WTC11 (cell line): ENCODE results near the gene RNF31.

ENCODE experiments used
- ARID4B ChIP-seq: sonication (generic); formaldehyde crosslinking; IDR thresholded peaks from 2 replicates; pipeline ENCODE4 v1.8.0; 2023; ENCODE audit warnings: missing genetic modification reagents, mild to moderate bottlenecking, borderline replicate concordance
- CTCF ChIP-seq: fragments of 200-600 bp; IDR thresholded peaks from 2 replicates; pipeline ENCODE4 v1.8.0; 2022; ENCODE audit warnings: antibody characterized with exemption
- ESRRA ChIP-seq: sonication (generic); formaldehyde crosslinking; IDR thresholded peaks from 2 replicates; pipeline ENCODE4 v1.8.1; 2022; ENCODE audit warnings: mild to moderate bottlenecking, missing genetic modification reagents, borderline replicate concordance
- GABPB1 ChIP-seq: sonication (generic); formaldehyde crosslinking; IDR thresholded peaks from 2 replicates; pipeline ENCODE4 v1.8.1; 2023; ENCODE audit warnings: mild to moderate bottlenecking, missing genetic modification reagents
- STAT6 ChIP-seq: sonication (generic); formaldehyde crosslinking; conservative IDR thresholded peaks from 2 replicates; pipeline ENCODE4 v1.8.1; 2023; ENCODE audit warnings: mild to moderate bottlenecking, low read depth, missing genetic modification reagents, moderate library complexity
- USF2 ChIP-seq: sonication (generic); formaldehyde crosslinking; IDR thresholded peaks from 2 replicates; pipeline ENCODE4 v1.8.1; 2023; ENCODE audit warnings: mild to moderate bottlenecking, missing genetic modification reagents, moderate library complexity
- ZNF281 ChIP-seq: sonication (generic); formaldehyde crosslinking; IDR thresholded peaks from 2 replicates; pipeline ENCODE4 v1.8.0; 2023; ENCODE audit warnings: mild to moderate bottlenecking, missing genetic modification reagents
- ZNF423 ChIP-seq: fragments of 250-450 bp; sonication (Bioruptor Pico); IDR thresholded peaks from 2 replicates; pipeline ENCODE4 v2.1.2; 2022; ENCODE audit warnings: mild to moderate bottlenecking, moderate library complexity

GRCh38 chr14:24132976-24133375 is 14.3 kb upstream of the RNF31 start:
- TF ChIP-seq CTCF (no peak), ZNF423 (CRISPR knock-in tag) (no peak), ARID4B (no peak), ESRRA (no peak), USF2 (CRISPR knock-in tag) (no peak), STAT6 (CRISPR knock-in tag) (no peak), ZNF281 (CRISPR knock-in tag) (no peak), GABPB1 (no peak)
